DOHH2 (cell line): ENCODE data around the gene IFRD2.

ENCODE experiments used
- H3F3A ChIP-seq: fragments of 200-600 bp; sonication (generic), shearing (Covaris generic); 2 replicates; pipeline ENCODE4 v1.6.0; 2016; ENCODE audit warnings: antibody characterized with exemption, mild to moderate bottlenecking; ENCODE audit not compliant: control insufficient read depth, insufficient read depth
- H3K27ac ChIP-seq: fragments of 200-600 bp; sonication (generic); 2 replicates; pipeline ENCODE4 v1.5.1; 2014; ENCODE audit warnings: low read depth, mild to moderate bottlenecking, low read length, moderate library complexity
- H3K27me3 ChIP-seq: fragments of 200-600 bp; sonication (generic); 2 replicates; pipeline ENCODE4 v1.6.1; 2014; ENCODE audit warnings: mild to moderate bottlenecking, low read length, mixed read lengths; ENCODE audit not compliant: control insufficient read depth
- H3K36me3 ChIP-seq: fragments of 200-600 bp; sonication (generic); 2 replicates; pipeline ENCODE4 v1.6.1; 2014; ENCODE audit warnings: mild to moderate bottlenecking, low read length, moderate library complexity, mixed read lengths; ENCODE audit not compliant: control insufficient read depth
- H3K4me1 ChIP-seq: fragments of 200-600 bp; sonication (generic); 2 replicates; pipeline ENCODE4 v1.6.1; 2014; ENCODE audit warnings: mild to moderate bottlenecking, low read length, mixed read lengths; ENCODE audit not compliant: control insufficient read depth
- H3K4me2 ChIP-seq: fragments of 200-600 bp; sonication (generic); 2 replicates; pipeline ENCODE4 v1.6.0; 2014; ENCODE audit warnings: mild to moderate bottlenecking, low read length, moderate library complexity
- H3K4me3 ChIP-seq: fragments of 200-600 bp; sonication (generic); 2 replicates; pipeline ENCODE4 v1.5.1; 2014; ENCODE audit warnings: mild to moderate bottlenecking, low read length, mixed read lengths
- H3K79me2 ChIP-seq: fragments of 200-600 bp; sonication (generic); 2 replicates; pipeline ENCODE4 v1.6.1; 2014; ENCODE audit warnings: mild to moderate bottlenecking, low read length, mixed read lengths; ENCODE audit not compliant: control insufficient read depth
- H3K9me2 ChIP-seq: fragments of 200-600 bp; sonication (generic); replicated peaks from 2 replicates; pipeline ENCODE4 v1.6.1; 2014; ENCODE audit warnings: mild to moderate bottlenecking, low read length, mixed read lengths; ENCODE audit not compliant: control insufficient read depth
- H3K9me3 ChIP-seq: fragments of 200-600 bp; sonication (generic); 2 replicates; pipeline ENCODE4 v1.6.1; 2014; ENCODE audit warnings: antibody characterized with exemption, low read length, mixed read lengths; ENCODE audit not compliant: control insufficient read depth, insufficient read depth
- H4K20me1 ChIP-seq: fragments of 200-600 bp; sonication (generic); 2 replicates; pipeline ENCODE4 v1.6.0; 2014; ENCODE audit warnings: low read depth, mild to moderate bottlenecking, antibody characterized with exemption, low read length, moderate library complexity; ENCODE audit not compliant: control insufficient read depth, insufficient read depth
- CTCF ChIP-seq: fragments of 200-600 bp; sonication (generic); IDR thresholded peaks from one replicate; pipeline ENCODE4 v1.5.1; 2014; ENCODE audit warnings: antibody characterized with exemption, mild to moderate bottlenecking, low read depth, low read length; ENCODE audit not compliant: poor library complexity, severe bottlenecking
- EZH2phosphoT487 ChIP-seq: fragments of 200-600 bp; sonication (generic); IDR thresholded peaks from 2 replicates; pipeline ENCODE4 v1.6.1; 2017; ENCODE audit warnings: borderline replicate concordance, mild to moderate bottlenecking, antibody characterized with exemption, low read length, moderate library complexity, mixed read lengths

The IFRD2 gene

GRCh38 chr3:50254577-50255250, 37.5 kb downstream of the IFRD2 start:
- no peak overlapping the region for H3K4me3 ChIP-seq
- H3K9me2 ChIP-seq = no peaks in the 10 kb centered on the region
- peaks cover 6% of the 10 kb centered on the region; the same call in 1 of the 2 replicates for H4K20me1 ChIP-seq
- H3F3A ChIP-seq = no peaks in the 10 kb centered on the region; the same call in 1 of the 2 replicates
- H3K9me3 ChIP-seq = no peaks in the 10 kb centered on the region
- peaks cover 3% of the 10 kb centered on the region for H3K4me1 ChIP-seq
- peaks cover 62% of the 10 kb centered on the region for H3K36me3 ChIP-seq
- H3K27me3 ChIP-seq = no peaks in the 10 kb centered on the region
- peaks cover 22% of the 10 kb centered on the region for H3K79me2 ChIP-seq
- H3K4me2 ChIP-seq = no peak overlapping the region
- H3K27ac ChIP-seq = no peak overlapping the region
- TF ChIP-seq EZH2phosphoT487 = no peak
- no peak for TF ChIP-seq CTCF

- H3K4me1 ChIP-seq = peaks cover 21% of the 10 kb centered on the region
- H4K20me1 ChIP-seq = peaks cover 21% of the 10 kb centered on the region; the same call in 1 of the 2 replicates
- H3K9me3 ChIP-seq = no peaks in the 10 kb centered on the region
- no peak overlapping the region for H3K4me3 ChIP-seq
- H3K27ac ChIP-seq = no peak overlapping the region
- peaks cover 56% of the 10 kb centered on the region for H3K36me3 ChIP-seq
- no peaks in the 10 kb centered on the region; the same call in 1 of the 2 replicates for H3F3A ChIP-seq
- H3K9me2 ChIP-seq = no peaks in the 10 kb centered on the region
- no peak overlapping the region for H3K4me2 ChIP-seq
- peaks cover 57% of the 10 kb centered on the region for H3K79me2 ChIP-seq
- H3K27me3 ChIP-seq = no peaks in the 10 kb centered on the region
- no peak for TF ChIP-seq EZH2phosphoT487
- TF ChIP-seq CTCF = no peak
Observed at GRCh38 chr3:50251220-50251619, 41.0 kb downstream of the IFRD2 start.

- peaks cover 21% of the 10 kb centered on the region; the same call in 1 of the 2 replicates for H4K20me1 ChIP-seq
- TF ChIP-seq CTCF = no peak
- peaks cover 28% of the 10 kb centered on the region for H3K4me1 ChIP-seq
- H3K9me2 ChIP-seq = no peaks in the 10 kb centered on the region
- H3K79me2 ChIP-seq = peaks cover 64% of the 10 kb centered on the region
- no peaks in the 10 kb centered on the region for H3K9me3 ChIP-seq
- no peaks in the 10 kb centered on the region for H3K27me3 ChIP-seq
- H3K4me2 ChIP-seq = no peak overlapping the region
- no peak overlapping the region for H3K4me3 ChIP-seq
- no peaks in the 10 kb centered on the region for H3F3A ChIP-seq
- H3K36me3 ChIP-seq = peaks cover 53% of the 10 kb centered on the region
- H3K27ac ChIP-seq = no peak overlapping the region
Observed at GRCh38 chr3:50250514-50250913, 41.7 kb downstream of the IFRD2 start.
